WTC11 (cell line): ENCODE results near the gene SLC25A25.

Experiments
- CBFB ChIP-seq: sonication (generic); formaldehyde crosslinking; IDR thresholded peaks from 2 replicates; pipeline ENCODE4 v1.8.1; 2022; ENCODE audit warnings: mild to moderate bottlenecking, low read depth, missing genetic modification reagents
- CTCF ChIP-seq: fragments of 200-600 bp; IDR thresholded peaks from 2 replicates; pipeline ENCODE4 v1.8.0; 2022; ENCODE audit warnings: antibody characterized with exemption
- E2F1 ChIP-seq: sonication (generic); formaldehyde crosslinking; IDR thresholded peaks from 2 replicates; pipeline ENCODE4 v1.8.0; 2022; ENCODE audit warnings: mild to moderate bottlenecking, missing genetic modification reagents
- ELF4 ChIP-seq: sonication (generic); formaldehyde crosslinking; IDR thresholded peaks from 2 replicates; pipeline ENCODE4 v1.8.1; 2022; ENCODE audit warnings: low read depth, mild to moderate bottlenecking, moderate library complexity, missing genetic modification reagents
- NR1H2 ChIP-seq: sonication (generic); formaldehyde crosslinking; IDR thresholded peaks from 2 replicates; pipeline ENCODE4 v1.9.0; 2021; ENCODE audit warnings: mild to moderate bottlenecking, moderate library complexity, missing genetic modification reagents
- TEAD4 ChIP-seq: sonication (generic); formaldehyde crosslinking; IDR thresholded peaks from 2 replicates; pipeline ENCODE4 v1.8.0; 2022; ENCODE audit warnings: mild to moderate bottlenecking, missing genetic modification reagents
- USF2 ChIP-seq: sonication (generic); formaldehyde crosslinking; IDR thresholded peaks from 2 replicates; pipeline ENCODE4 v1.8.1; 2023; ENCODE audit warnings: mild to moderate bottlenecking, missing genetic modification reagents, moderate library complexity

GRCh38 chr9:128072144-128073021 is 4.4 kb downstream of the SLC25A25 start:
- TF ChIP-seq CBFB (CRISPR knock-in tag) (no peak), USF2 (no peak), CTCF (no peak), NR1H2 (CRISPR knock-in tag) (no peak), E2F1 (CRISPR knock-in tag) (no peak), ELF4 (CRISPR knock-in tag) (no peak), TEAD4 (CRISPR knock-in tag) (no peak)
